GM20000 (cell line): ENCODE results near the gene KATNB1.
A peak's percentile ranks its signal among the peaks of the same experiment; 100 is the strongest.

ENCODE experiments used
- DNase-seq: peaks from one replicate; pipeline ENCODE4 v3.0.0; 2012; ENCODE audit warnings: low spot score
- TF ChIP-seq, protein P1 (sequence below): IDR thresholded peaks from 2 replicates; pipeline ENCODE4 v1.5.1; 2012; ENCODE audit warnings: mild to moderate bottlenecking, control low read depth; ENCODE audit errors: extremely low read depth, missing control alignments

The KATNB1 gene

DNA sequence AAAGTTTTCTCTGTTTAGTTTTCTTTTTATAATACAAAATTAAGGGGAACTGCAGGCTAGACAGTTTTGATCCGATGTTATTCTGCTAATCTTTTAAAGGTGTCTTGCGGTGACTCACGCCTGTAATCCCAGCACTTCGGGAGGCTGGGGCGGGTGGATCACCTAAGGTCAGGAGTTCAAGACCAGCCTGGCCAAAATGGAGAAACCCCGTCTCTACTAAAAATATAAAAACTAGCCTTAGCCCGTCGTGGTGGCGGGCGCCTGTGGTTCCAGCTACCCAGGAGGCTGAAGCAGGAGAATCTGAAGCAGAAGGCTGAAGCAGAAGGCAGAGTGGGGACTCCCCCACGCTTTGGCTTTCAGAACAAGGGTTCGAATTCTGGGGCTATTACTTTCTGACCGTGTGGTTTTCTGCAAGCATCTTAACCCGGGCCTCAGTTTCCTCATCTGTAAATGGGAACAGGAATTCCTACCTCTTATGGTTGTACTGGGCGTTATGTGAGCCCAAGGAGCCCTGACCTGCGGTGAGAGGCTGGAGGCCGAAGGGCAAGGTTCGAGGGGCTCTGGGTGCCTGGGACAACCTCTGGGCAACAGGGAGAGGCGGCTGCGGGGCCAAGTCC is 1.2 kb upstream of the KATNB1 start:
- DNase-seq, result no peak
- TF ChIP-seq, protein P1, sequence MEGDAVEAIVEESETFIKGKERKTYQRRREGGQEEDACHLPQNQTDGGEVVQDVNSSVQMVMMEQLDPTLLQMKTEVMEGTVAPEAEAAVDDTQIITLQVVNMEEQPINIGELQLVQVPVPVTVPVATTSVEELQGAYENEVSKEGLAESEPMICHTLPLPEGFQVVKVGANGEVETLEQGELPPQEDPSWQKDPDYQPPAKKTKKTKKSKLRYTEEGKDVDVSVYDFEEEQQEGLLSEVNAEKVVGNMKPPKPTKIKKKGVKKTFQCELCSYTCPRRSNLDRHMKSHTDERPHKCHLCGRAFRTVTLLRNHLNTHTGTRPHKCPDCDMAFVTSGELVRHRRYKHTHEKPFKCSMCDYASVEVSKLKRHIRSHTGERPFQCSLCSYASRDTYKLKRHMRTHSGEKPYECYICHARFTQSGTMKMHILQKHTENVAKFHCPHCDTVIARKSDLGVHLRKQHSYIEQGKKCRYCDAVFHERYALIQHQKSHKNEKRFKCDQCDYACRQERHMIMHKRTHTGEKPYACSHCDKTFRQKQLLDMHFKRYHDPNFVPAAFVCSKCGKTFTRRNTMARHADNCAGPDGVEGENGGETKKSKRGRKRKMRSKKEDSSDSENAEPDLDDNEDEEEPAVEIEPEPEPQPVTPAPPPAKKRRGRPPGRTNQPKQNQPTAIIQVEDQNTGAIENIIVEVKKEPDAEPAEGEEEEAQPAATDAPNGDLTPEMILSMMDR, result no peak

DNA sequence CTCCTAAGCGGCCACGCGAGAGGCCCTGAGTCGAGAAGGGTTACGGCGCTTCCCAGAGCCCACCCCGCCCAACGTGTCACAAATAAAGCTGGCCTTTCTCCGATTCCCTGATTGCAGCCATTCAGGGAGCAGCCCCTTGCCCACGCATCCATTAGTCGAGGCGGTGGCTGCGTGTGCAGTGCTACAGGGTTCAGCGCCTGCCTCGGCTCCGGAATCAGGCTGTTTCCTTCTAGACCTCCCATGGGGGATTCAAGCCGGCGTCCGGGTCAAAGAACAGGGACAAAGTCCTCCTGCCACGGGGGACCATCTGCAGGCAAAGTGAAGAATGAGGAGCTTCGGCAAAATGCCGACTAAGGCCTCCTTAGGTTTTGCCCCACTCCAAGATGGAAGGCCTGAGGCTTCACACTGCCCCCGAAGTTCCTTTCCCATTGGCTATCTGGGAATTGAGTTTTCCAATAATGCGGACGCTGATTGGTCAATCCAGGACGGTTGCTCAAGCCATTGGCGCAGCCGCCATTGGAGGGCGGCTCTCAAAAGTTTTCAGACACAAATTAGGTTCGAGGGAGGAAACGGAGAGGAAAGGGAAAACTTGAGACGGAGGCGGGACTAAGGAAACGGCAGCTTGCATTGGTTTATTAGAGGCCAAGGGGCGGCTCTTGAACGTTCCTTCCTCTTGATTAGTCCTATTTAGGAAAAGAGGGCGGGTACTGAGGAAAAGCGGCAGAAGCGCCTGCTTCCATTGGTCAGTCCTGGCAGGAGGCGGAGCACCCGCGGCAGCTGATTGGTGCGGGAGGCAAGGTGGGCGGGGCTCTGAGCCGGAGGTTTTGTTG is 430 bp upstream of the KATNB1 start:
- peak; percentile 98 for DNase-seq
- TF ChIP-seq, protein P1, result no peak

DNA sequence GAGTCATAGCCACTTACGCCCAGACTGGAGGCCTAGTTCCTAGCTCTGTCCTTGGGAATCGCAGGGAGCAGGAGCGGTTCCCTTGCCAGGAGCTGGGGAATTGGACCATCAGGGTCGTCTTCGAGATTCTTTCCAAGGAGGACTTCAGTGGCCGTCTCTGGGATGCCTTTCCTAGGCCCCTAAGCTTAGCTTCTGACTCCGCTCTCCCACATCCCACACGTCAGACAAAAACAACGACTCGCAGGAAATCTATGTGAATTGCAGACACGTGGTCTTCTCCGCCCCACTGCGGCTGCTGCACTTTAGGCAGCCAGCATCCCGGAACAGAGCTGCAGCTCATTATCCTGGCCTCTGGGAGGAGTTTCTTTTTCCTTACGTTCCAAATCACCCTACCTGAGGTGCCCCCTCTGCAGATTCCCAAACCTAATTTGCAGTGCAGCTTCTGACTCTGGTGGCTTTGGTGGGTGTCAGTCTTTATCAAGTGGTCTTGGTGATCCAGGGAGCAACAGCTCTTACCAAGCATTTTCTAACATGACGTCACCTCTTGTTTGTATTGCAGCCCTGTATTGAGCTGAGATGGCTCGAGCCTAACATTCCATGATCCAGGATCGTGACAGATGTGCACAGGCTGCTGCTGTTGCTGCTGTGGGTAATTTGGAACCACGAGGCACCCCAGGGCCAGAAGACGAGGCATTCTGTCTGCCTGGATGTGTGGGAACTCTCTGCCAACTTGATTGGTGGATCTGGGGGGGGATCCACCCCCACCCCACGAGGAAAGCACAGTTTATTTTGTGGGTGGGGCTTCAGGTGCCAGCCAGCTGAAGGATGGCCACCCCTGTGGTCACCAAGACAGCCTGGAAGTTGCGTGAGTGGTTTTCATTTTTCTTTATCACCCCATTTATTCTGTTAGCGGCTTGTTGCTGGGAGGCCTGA is 1.1 kb downstream of the KATNB1 start:
- TF ChIP-seq, protein P1, result no peak
- DNase-seq, result no peak

DNA sequence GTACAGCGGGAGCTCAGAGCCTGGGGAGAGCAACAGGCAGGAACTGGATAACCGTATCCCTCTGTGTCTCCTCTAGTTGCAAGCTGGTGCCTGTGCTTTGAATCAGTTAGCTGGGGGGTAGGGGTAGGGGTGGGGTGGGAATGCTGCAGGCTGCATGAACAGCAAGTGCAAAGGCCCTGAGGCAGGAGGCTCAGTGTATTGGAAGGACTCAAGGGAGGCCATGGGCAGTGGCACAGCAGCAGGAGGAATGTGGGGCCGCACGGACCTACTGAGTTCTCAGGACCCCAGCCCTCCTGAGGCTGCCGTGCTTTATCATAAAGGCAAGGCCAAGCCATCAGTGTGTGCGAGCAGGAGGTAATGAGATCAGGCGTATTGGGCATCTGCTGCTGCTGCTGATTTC is 3.3 kb downstream of the KATNB1 start:
- TF ChIP-seq, protein P1, result no peak
- no peak for DNase-seq

DNA sequence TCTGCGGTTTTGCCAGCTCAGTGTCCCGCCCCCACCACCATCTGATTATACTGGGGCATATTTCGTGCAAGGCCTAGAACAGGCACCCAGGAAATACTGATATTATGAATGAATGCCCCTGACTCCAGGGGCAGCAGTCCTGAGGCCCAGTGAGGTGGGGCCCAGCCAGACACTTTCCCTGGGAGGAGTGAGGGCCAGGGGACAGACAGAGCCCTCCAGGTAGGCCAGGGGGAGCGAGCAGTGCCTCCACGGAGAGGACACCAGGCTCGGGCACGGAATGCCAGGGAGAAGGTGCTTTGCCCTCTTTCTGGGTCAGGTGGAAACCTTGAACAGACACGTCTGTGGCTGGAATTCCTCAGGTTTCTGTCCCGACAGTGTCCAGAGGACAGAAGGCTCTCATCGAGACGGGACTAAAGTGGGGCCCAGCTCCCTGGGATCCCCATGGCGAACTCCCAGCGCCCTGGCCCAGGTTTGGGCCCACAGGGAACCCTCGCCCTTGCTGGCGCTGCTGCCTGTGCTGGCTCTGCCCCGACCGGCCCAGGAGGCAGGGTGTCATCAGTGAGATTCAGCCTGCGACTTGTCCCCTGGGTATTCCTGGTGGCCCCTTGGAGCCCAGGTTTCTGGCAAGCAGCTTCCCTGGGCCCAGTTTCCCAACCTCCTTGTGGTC is 4.3 kb downstream of the KATNB1 start:
- TF ChIP-seq, protein P1, result no peak
- no peak for DNase-seq

DNA sequence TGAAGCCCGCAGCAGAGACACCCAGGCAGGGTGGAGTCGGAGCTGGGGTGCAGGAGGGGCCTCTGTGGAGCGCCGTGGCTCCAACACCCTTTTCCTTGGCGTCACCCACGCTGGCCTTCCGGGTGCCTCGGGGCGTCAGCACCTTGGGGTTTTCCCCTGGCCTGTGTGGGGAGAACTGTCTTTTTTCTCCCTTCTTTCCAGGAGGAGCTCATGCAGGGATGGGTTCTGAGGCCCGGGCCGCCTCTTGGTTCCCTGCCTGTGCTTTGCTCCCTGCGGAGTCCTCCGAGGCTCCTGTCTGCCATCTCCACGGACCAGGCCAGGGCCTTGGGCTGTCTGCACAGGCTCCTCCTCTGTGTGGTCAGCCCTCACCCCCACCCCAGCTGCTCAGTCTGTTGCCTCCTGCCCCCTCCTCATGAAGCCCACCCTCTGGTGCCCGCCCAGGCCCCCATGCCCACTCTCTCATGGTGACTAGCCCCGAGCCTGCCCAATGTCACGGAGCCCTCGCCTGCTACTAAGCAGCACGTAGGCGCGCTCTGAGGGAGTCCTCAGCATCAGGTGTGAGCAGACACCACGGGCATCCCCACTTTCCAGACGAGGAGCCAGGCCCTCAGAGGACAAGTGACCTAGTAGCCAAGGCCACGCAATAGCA is 5.0 kb downstream of the KATNB1 start:
- DNase-seq, result no peak
- TF ChIP-seq, protein P1, result no peak
